Ishikawa (cell line): ENCODE measurements around the gene MUC20.

Experiments used
- RAD21 ChIP-seq: IDR thresholded peaks from 2 replicates; pipeline ENCODE4 v1.6.1; 2012; ENCODE audit warnings: low read depth
- TAF1 ChIP-seq: IDR thresholded peaks from 2 replicates; pipeline ENCODE4 v1.6.1; 2012; ENCODE audit warnings: low read depth, mild to moderate bottlenecking

- no peak for TF ChIP-seq TAF1
- no peak for TF ChIP-seq RAD21
Measured at GRCh38 chr3:195704433-195704999, 16.3 kb upstream of the MUC20 start.
